ENCODE measurements around the gene DSG3. TPM values are rescaled to one million over a fixed set of nuclear protein-coding genes. Genes with fewer than 3 reads are reported as not detected.
"Not testable (repeated sequence)": the region's sequence is repeated elsewhere in the genome, so short reads cannot be mapped to it uniquely, and the experiment has no call there.

Gene DSG3
- polyA plus RNA-seq, 12 donors, result 0.14 to 28.0 (median 5.9) TPM; not detected in 7

GRCh38 chr18:31491586-31491985 lies 44.0 kb downstream of the DSG3 start:
- DNase-seq, result no peak

GRCh38 chr18:31492671-31493070 lies 45.1 kb downstream of the DSG3 start:
- no peak for DNase-seq

GRCh38 chr18:31493171-31493570 lies 45.6 kb downstream of the DSG3 start:
- no peak for DNase-seq

GRCh38 chr18:31493941-31494340 lies 46.4 kb downstream of the DSG3 start:
- DNase-seq, result no peak

- DNase-seq, result not testable (repeated sequence)
Observed at GRCh38 chr18:31494705-31495244, 47.2 kb downstream of the DSG3 start.

GRCh38 chr18:31497404-31497835 lies 49.9 kb downstream of the DSG3 start:
- no peak for DNase-seq

- DNase-seq, result peak; percentile 21
Observed at GRCh38 chr18:31497836-31498573, 50.5 kb downstream of the DSG3 start, which contains the start of gene DSG2. TSS of gene DSG2 (plus strand) at chr18:31498177. CDS start at chr18:31498252, 75 bp downstream.

- no peak for DNase-seq
Observed at GRCh38 chr18:31498574-31499524, 51.3 kb downstream of the DSG3 start.

GRCh38 chr18:31500051-31500688 lies 52.6 kb downstream of the DSG3 start:
- DNase-seq, result no peak

- no peak for DNase-seq
Observed at GRCh38 chr18:31503011-31503410, 55.5 kb downstream of the DSG3 start.

GRCh38 chr18:31504455-31505147 lies 57.1 kb downstream of the DSG3 start:
- no peak for DNase-seq

GRCh38 chr18:31505156-31505555 lies 57.6 kb downstream of the DSG3 start:
- no peak for DNase-seq

GRCh38 chr18:31506024-31506742 lies 58.6 kb downstream of the DSG3 start:
- DNase-seq, result no peak

GRCh38 chr18:31507124-31507523 lies 59.6 kb downstream of the DSG3 start:
- DNase-seq, result not testable (repeated sequence)

GRCh38 chr18:31508781-31509180 lies 61.2 kb downstream of the DSG3 start:
- DNase-seq, result no peak

- DNase-seq, result no peak
Observed at GRCh38 chr18:31509571-31509970, 62.0 kb downstream of the DSG3 start.

GRCh38 chr18:31510319-31510718 lies 62.8 kb downstream of the DSG3 start:
- no peak for DNase-seq

- no peak for DNase-seq
Observed at GRCh38 chr18:31511098-31511497, 63.6 kb downstream of the DSG3 start.

- DNase-seq, result no peak
Observed at GRCh38 chr18:31512203-31512764, 64.7 kb downstream of the DSG3 start.

All from muscle of arm (tissue), 12 donors.